Measurements from ENCODE around the gene EXOG.
A peak's percentile ranks its signal among the peaks of the same experiment; 100 is the strongest.

The EXOG gene

DNA sequence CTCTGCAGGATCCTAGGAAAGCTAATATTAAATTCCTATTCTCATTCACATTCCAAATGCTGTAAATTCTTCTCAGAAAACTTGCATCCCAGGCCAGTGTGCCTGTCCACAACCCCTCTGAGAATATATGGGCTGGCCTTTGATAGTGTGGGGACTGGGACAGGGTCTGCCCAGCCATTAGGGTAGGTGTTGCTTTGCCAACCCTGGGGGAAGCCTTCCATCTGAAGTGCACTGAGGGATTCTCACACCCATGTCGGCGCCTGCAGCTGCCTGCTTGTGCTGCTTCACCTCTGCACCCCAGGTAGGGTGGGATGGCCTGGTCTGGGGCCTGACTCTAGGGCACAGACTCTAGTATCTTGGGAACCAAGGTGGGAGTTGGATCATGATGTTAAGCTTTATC, 15.2 kb upstream of the EXOG start:
- no peak for TF ChIP-seq CTCF (IDR thresholded peaks at IDR 0.05; ENCODE audit: extremely low read depth, missing control alignments)
- DNase-seq (ENCODE audit: low spot score) = no peak

GRCh38 chr3:38482951-38483350, 13.2 kb upstream of the EXOG start:
- no peak for DNase-seq (ENCODE audit: low spot score)
- TF ChIP-seq CTCF (IDR thresholded peaks at IDR 0.05; ENCODE audit: extremely low read depth, missing control alignments) = no peak

DNA sequence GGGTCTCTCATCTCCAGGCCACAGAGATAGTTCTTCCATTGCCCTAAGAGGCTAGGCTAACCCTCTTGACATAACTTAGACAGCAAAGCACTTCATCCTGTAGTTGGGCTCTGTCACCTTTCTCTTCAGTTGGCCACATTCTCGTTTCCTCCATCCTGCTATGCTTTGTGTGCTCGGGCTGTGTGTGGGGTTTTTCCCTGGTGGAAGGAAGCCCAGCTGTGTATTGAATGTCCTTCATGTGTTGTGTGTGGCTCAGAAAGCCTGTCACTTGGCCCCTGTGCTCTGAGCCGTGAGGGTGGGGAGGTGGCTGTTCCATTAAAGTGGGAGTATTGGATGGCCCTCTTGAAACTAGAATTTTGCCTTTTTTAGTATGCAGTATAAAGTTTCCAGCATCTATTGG, 8.8 kb upstream of the EXOG start:
- peak; percentile 73 for DNase-seq (ENCODE audit: low spot score)
- no peak for TF ChIP-seq CTCF (IDR thresholded peaks at IDR 0.05; ENCODE audit: extremely low read depth, missing control alignments)

GRCh38 chr3:38488949-38489348, 7.2 kb upstream of the EXOG start:
- no peak for DNase-seq (ENCODE audit: low spot score)
- no peak for TF ChIP-seq CTCF (IDR thresholded peaks at IDR 0.05; ENCODE audit: extremely low read depth, missing control alignments)

- TF ChIP-seq CTCF (IDR thresholded peaks at IDR 0.05; ENCODE audit: extremely low read depth, missing control alignments) = no peak
- no peak for DNase-seq (ENCODE audit: low spot score)
These were observed 6.4 kb upstream of the EXOG start for GRCh38 chr3:38489766-38490165.

DNA sequence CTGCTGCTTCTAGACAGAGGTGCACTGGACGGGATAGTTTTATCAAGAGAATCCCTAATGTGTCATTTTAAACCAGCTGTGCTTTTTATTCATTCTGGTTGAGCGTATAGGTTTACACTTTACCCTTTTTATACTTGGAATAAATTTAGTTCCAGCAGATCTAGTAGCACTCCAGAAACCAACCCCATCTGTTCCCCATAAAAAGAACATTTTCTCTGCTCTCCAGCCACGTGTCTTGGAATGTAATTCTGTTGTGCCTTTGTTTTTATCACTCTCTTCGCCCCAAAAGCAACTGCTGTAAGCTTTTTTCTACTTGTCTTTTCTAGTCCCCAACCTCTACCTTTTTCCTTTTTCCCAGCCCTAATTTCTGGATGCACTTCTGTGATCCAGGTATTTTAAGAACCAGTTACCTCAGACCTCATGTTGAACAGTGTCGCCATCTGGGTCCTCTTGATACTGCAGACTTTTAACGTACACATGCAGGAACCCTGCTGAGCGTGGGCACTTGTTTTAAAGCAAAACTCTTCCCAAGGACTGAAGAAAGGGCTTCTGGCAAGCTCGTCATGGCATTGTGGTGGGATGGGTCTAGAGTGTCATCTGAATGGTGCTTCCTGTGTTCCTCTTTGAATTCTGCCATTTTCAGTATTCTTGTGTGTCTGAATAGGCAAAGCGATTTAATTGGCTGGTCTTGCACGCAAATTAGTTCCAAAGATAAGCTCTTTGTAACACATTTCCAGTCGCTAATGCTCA, 5.7 kb upstream of the EXOG start:
- DNase-seq (ENCODE audit: low spot score) = no peak
- no peak for TF ChIP-seq CTCF (IDR thresholded peaks at IDR 0.05; ENCODE audit: extremely low read depth, missing control alignments)

DNA sequence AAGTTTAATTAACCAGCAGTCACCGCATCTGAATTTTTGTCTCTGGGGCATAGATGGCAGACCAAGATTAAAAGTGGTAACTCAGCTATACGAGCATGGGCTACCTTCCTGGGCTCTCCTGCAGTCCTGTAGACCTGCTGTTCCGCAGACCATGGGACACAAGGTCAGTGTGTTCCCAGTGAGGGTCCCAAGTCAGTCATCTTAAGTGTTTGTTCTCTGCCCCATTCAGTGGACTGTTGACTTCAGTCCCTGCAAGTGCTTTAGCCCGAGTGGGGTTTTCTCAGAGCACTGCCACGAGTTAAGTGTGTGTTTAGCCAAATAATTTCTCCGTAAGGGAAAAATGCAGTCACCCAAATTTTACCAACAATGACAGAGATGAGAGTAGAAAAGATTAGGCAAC, 4.9 kb upstream of the EXOG start:
- no peak for DNase-seq (ENCODE audit: low spot score)
- TF ChIP-seq CTCF (IDR thresholded peaks at IDR 0.05; ENCODE audit: extremely low read depth, missing control alignments) = no peak

Measured in GM20000 (cell line).